Immature natural killer cell (primary cell): Measurements from ENCODE around the gene MCUB. TPM values are rescaled to one million over a fixed set of nuclear protein-coding genes. Genes with fewer than 3 reads are reported as not detected.

Experiments used
- DNase-seq, 3 donors: peaks; one replicate each; pipeline ENCODE4 v3.0.0; 2022; ENCODE audit warnings: mixed read lengths in 1 of 3
- H3K27ac Mint-ChIP-seq, 6 donors: one replicate each; pipeline ENCODE4 v1.8.0; 2020; ENCODE audit warnings: mixed read lengths in 6 of 6, mild to moderate bottlenecking in 5 of 6, inconsistent platforms in 4 of 6, moderate library complexity in 3 of 6
- H3K27me3 Mint-ChIP-seq, 3 donors: one replicate each; pipeline ENCODE4 v1.8.0; 2020 to 2021; ENCODE audit warnings: low read depth in 3 of 3, mild to moderate bottlenecking in 3 of 3, mixed read lengths in 3 of 3, moderate library complexity in 3 of 3, inconsistent platforms in 1 of 3
- H3K36me3 Mint-ChIP-seq, 3 donors: one replicate each; pipeline ENCODE4 v1.8.0; 2020; ENCODE audit warnings: mixed read lengths in 3 of 3, inconsistent platforms in 2 of 3, mild to moderate bottlenecking in 2 of 3
- H3K4me1 Mint-ChIP-seq, 2 donors: one replicate each; pipeline ENCODE4 v1.8.0; 2020; ENCODE audit warnings: inconsistent platforms in 2 of 2, mild to moderate bottlenecking in 2 of 2, mixed read lengths in 2 of 2, moderate library complexity in 1 of 2
- H3K4me3 Mint-ChIP-seq, 5 donors: one replicate each; pipeline ENCODE4 v1.8.0; 2020; ENCODE audit warnings: mild to moderate bottlenecking in 5 of 5, mixed read lengths in 5 of 5, inconsistent platforms in 3 of 5, moderate library complexity in 3 of 5
- H3K9me3 Mint-ChIP-seq, 6 donors: one replicate each; pipeline ENCODE4 v1.8.0; 2020; ENCODE audit warnings: mild to moderate bottlenecking in 6 of 6, mixed read lengths in 6 of 6, inconsistent platforms in 4 of 6, moderate library complexity in 3 of 6
- polyA plus RNA-seq, 3 donors: library from polyadenylated mRNA; unstranded; fragments of 300-500 nt; fragmentation: Illumina TruSeq; gene quantifications; one replicate each; pipeline ENCODE4 v1.2.3, GENCODE V29; 2021

Gene MCUB
- polyA plus RNA-seq, 3 donors from 2014 or later, result 50.9 to 94.2 (median 93.7) TPM

DNA sequence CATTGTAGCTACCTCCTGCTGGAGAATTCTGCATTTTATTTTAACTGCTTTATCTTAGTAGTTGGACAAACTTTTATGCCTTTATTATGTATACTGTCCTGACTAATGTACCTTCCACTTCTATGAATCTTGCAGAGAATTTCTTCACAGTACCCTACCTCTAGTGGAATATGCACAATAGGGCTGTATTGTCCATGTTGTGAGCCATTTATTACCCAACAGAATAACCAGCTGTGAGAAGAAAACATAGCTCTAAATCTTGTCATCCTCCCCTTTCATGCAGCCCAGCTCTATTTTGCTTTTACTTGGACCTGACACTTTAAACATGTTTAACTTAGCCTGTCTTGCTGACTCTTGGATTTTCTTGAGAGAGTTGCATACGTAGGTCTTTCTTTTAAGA is 56.2 kb downstream of the MCUB start:
- peaks cover 0 to 3% (median 0%) of the 10 kb centered on the region in 3 donors for H3K27me3 Mint-ChIP-seq
- no peaks in the 10 kb centered on the region for H3K9me3 Mint-ChIP-seq
- no peak overlapping the region for H3K27ac Mint-ChIP-seq
- no peak for DNase-seq
- H3K4me3 Mint-ChIP-seq, result no peak overlapping the region
- H3K4me1 Mint-ChIP-seq, result peaks cover 0 to 27% of the 10 kb centered on the region in 2 donors
- peaks cover 0 to 6% (median 5%) of the 10 kb centered on the region in 3 donors for H3K36me3 Mint-ChIP-seq

DNA sequence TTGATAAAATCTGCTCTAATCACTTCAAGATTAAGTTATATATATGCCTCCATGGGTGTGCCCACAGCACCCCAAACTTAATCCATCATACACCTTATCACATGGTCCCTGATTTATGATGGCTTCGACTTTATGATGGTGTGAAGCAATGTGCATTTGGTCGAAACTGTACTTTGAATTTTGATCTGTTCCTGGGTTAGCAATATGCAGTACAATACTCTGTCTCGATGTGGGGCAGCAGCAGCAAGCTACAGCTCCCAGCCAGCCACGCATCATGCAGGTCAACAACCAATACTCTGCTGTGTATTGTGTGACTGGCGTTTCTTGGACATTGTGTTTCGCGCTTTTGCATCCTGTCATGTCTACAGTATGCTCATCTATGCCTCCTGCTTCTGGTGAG is 62.6 kb downstream of the MCUB start:
- Mint-ChIP-seq H3K4me1 (peaks cover 0 to 14% of the 10 kb centered on the region in 2 donors), H3K4me3 (no peak overlapping the region), H3K27me3 (peaks cover 0 to 2% (median 0%) of the 10 kb centered on the region in 3 donors), H3K27ac (no peak overlapping the region), H3K9me3 (no peaks in the 10 kb centered on the region), H3K36me3 (peaks cover 0 to 13% (median 6%) of the 10 kb centered on the region in 3 donors)
- no peak for DNase-seq

DNA sequence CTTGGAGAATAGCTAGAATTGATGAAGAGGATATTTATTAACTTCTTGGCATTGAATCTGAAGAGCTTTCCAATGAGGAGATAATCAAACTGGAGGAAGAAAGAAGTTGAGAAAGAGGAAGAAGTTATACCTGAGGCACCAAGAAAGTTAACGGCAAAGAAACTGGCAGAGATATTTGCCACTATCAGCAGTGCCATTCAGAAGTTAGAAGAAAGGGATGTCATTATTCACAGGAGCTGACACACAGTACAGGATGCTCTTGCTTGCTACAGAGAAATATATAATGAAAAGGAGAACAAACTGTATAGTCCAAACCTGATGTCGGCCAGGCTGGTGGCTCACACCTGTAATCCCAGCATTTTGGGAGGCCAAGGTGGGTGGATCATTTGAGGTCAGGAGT is 64.5 kb downstream of the MCUB start:
- H3K4me1 Mint-ChIP-seq, result peaks cover 10 to 25% of the 10 kb centered on the region in 2 donors

DNA sequence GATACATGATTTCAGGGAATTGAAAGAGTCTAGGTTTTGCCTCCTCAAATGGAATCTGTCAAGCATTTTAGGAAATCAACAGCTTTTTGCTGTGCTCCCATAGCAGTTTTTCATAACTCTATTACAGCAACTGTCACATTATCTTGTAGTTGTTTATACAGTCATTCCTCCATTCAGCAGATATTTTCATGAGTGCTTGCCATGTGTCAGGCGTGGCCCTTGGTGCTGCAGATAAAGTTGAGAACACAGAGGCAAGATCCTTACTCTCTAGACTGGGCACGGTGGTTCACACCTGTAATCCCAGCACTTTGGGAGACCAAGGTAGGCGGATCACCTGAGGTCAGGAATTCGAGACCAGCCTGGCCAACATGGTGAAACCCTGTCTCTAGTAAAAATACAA is 67.3 kb downstream of the MCUB start:
- DNase-seq, result no peak
- Mint-ChIP-seq H3K4me1 (peaks cover 16 to 44% of the 10 kb centered on the region in 2 donors), H3K27ac (no peak overlapping the region), H3K4me3 (no peak overlapping the region), H3K9me3 (no peaks in the 10 kb centered on the region), H3K36me3 (peaks cover 0 to 13% (median 6%) of the 10 kb centered on the region in 3 donors), H3K27me3 (peaks cover 0 to 5% (median 0%) of the 10 kb centered on the region in 3 donors)

More for the DNA sequence above, 64.5 kb downstream of the MCUB start:
- peaks cover 0 to 13% (median 6%) of the 10 kb centered on the region in 3 donors for H3K36me3 Mint-ChIP-seq
- no peak overlapping the region for H3K27ac Mint-ChIP-seq
- H3K27me3 Mint-ChIP-seq, result peaks cover 0 to 5% (median 0%) of the 10 kb centered on the region in 3 donors
- DNase-seq, result no peak
- no peaks in the 10 kb centered on the region for H3K9me3 Mint-ChIP-seq
- H3K4me3 Mint-ChIP-seq, result no peak overlapping the region

DNA sequence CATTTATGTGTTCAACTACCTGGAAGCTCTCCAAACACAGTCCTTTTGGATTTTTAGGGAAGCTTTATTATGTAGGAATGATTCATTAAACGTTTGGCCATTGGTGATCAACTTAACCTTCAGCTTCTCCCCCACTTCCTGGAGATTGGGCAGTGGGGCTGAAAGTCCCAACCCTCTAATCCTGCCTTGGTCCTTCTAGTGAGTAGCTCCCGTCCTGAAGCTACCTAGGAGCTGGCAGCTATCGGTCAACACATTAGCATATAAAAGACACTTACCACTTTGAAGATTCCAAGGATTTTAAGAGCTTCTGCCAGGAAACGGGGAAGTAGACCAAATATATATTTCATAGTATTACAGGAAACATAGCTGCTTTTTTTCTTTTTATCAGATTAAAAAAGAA is 69.7 kb downstream of the MCUB start:
- Mint-ChIP-seq H3K27me3 (peaks cover 0 to 3% (median 0%) of the 10 kb centered on the region in 3 donors), H3K36me3 (peaks cover 0 to 3% (median 3%) of the 10 kb centered on the region in 3 donors), H3K27ac (no peak overlapping the region), H3K9me3 (no peaks in the 10 kb centered on the region), H3K4me1 (peaks cover 16 to 40% of the 10 kb centered on the region in 2 donors), H3K4me3 (no peak overlapping the region)
- no peak for DNase-seq

DNA sequence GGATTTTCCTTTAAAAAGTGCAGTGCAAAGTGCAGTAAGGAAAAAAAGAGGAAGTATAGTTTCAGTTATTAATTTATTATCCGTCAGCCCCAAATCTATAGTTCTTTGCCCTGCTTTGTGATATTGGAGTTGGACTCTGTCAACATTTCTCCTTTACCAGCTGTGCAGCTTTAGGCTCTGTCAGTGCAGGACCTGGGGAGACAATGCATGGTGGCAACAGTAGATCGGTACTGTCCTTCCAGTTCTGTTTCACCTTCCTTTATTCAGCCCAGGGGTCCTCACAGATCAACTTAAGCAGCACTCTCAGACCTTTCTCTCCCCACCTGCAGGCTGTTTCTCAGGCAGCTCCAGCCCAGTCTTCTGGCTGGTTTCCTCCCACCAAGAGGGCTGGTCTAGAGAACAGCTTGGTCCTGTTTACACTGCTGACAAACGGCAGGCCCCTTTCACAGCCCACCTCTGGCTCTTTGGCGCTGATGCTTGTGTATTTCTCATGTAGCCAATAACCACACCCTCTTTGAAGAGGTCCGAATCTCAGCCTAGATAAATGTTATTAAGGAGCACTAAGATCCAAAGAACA is 71.6 kb downstream of the MCUB start:
- Mint-ChIP-seq H3K4me3 (no peak overlapping the region), H3K27ac (peak overlapping the region in 4 of 6 donors; percentile 3 to 59 (median 14)), H3K4me1 (peaks cover 16 to 40% of the 10 kb centered on the region in 2 donors)

DNA sequence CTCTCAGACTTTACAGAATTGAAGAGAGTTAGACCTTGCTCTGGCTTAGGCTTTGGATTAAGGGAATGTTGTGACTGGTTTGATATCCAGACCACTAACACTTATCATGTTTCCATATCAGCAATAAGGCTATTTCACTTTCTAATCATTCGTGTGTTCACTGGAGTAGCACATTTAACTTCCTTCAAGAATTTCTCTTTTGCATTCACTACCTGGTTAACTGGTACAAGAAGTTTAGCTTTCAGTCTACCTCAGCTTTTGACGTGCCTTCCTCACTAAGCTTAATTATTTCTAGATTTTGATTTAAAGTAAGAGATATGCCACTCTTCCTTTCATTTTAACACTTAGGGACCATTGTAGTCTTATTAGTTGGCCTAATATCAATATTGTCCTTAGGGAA is 80.6 kb downstream of the MCUB start:
- no peaks in the 10 kb centered on the region for H3K27me3 Mint-ChIP-seq
- peak overlapping the region in 2 of 6 donors; percentile 15 to 46 for H3K27ac Mint-ChIP-seq
- no peak for DNase-seq
- H3K4me3 Mint-ChIP-seq, result no peak overlapping the region
- no peaks in the 10 kb centered on the region for H3K9me3 Mint-ChIP-seq
- H3K4me1 Mint-ChIP-seq, result peaks cover 0 to 5% of the 10 kb centered on the region in 2 donors
- H3K36me3 Mint-ChIP-seq, result peaks cover 0 to 10% (median 9%) of the 10 kb centered on the region in 3 donors

More for the DNA sequence above, 71.6 kb downstream of the MCUB start:
- no peak for DNase-seq
- Mint-ChIP-seq H3K36me3 (peaks cover 0 to 3% (median 0%) of the 10 kb centered on the region in 3 donors), H3K9me3 (no peaks in the 10 kb centered on the region), H3K27me3 (peaks cover 0 to 3% (median 0%) of the 10 kb centered on the region in 3 donors)

DNA sequence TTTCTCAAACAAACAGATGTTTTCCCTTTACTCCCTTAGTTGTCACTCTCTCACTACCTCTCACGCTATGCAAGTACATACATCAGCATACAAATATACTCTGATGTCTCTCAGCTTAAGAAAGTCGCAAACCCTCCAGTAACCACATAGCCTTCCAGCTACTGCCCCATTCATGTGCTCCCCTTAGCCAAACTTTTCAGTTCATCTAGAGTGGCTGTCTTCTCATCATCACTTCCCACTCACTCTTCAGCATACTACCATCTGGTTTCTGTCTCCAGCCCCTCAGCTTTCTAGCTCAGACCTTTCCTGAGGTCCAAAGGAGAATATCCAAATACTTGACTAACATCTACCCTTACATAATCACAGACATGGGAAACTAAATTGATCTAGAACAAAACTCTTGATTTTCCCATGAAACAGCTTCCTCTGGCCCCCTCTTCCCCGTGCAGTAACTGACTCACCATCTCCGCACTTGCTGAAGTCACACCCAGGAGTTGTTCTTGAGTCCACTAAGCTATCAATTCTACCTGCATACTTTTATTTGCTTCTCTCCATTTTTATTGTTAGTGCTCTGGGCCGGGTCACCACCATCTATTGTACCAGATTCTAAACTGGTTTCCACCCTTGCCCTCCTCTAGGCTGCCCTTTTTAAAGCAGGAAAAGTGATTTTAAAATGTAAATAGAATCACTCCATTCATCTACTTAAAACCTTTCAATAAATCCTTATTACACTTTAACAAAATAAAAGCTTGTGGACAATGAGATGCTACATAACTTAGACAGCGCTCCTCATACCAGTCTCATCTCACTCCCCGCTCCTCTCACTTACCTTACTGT is 86.0 kb downstream of the MCUB start:
- peaks cover 0 to 4% (median 4%) of the 10 kb centered on the region in 3 donors for H3K36me3 Mint-ChIP-seq
- H3K4me3 Mint-ChIP-seq, result no peak overlapping the region
- H3K27ac Mint-ChIP-seq, result no peak overlapping the region
- peaks cover 30 to 36% of the 10 kb centered on the region in 2 donors for H3K4me1 Mint-ChIP-seq
- H3K27me3 Mint-ChIP-seq, result peaks cover 0 to under 1% (median 0%) of the 10 kb centered on the region in 3 donors
- DNase-seq, result no peak
- H3K9me3 Mint-ChIP-seq, result peaks cover 0 to 4% (median 0%) of the 10 kb centered on the region in 6 donors

DNA sequence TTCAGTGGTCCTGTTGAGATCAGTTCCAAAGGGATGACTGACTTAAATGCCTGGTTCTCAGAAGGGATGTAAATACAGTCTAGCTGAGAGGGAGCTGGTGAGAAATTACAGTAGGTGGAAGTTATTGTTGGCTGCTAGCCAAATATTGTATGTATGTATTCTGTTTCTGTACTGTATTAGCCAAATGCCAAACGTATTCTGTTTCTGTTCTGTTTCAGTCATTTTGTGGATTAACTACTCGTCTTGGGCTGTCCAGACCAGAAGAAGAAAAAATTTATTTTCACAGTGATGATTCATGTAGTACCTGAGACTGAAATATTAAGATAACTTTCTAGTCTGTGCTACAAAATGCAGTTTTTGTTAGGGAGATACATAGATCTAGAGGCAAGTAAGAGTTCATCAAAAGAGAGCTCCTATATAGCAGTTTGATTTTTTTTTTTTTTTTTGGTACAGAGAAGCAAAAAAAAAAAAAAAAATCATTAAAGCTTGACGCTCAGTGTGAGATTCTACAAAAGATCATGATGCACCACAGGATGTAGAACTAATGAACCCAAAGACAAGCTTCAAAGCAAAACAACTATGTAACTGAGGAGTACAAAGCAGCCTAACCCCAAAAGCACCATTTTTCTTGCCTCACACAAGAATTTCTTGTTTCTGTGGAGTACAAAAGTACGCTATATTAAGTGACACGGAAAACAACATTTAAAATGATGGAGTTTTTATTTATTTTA is 88.4 kb downstream of the MCUB start:
- peaks cover 0 to 2% (median 0%) of the 10 kb centered on the region in 3 donors for H3K27me3 Mint-ChIP-seq
- peak overlapping the region in 4 of 5 donors; percentile 2 to 53 (median 38) for H3K4me3 Mint-ChIP-seq
- peaks cover 0 to 10% (median 4%) of the 10 kb centered on the region in 6 donors for H3K9me3 Mint-ChIP-seq
- peak in 2 of 3 donors; percentile 10 to 14 for DNase-seq
- H3K36me3 Mint-ChIP-seq, result peaks cover 10 to 11% (median 10%) of the 10 kb centered on the region in 3 donors
- H3K4me1 Mint-ChIP-seq, result peaks cover 30 to 38% of the 10 kb centered on the region in 2 donors
- peak overlapping the region in 5 of 6 donors; percentile 18 to 64 (median 46) for H3K27ac Mint-ChIP-seq

DNA sequence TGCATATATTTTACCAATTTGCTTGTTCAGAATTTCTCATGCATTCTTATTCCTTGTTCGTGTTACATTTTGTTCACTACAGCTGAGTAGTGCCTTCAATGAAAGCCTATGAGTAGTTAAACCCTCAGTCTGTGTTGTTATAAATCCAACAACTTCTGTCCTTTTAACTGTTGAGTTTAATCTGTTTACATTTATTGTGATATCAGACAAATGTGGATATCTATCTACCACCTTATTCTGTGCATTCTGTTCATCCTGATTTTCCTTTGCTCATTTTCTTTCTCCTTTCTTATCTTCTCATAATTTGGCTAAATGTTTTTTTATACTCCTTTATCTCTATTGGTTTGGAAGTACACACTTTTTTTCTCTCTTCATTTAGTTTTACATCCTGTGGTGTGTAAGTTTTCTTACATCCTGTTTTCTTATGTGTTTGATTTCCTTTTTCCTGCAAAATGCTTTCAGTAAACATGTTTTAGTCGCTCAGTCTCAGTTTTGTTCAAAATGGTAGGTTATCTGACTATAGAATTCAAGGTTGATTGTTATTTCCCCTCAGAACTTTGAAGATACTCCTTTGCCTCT is 89.0 kb downstream of the MCUB start:
- Mint-ChIP-seq H3K4me3 (peak overlapping the region in 4 of 5 donors; percentile 9 to 50 (median 40)), H3K36me3 (peaks cover 10 to 11% (median 10%) of the 10 kb centered on the region in 3 donors), H3K9me3 (peaks cover 0 to 10% (median 4%) of the 10 kb centered on the region in 6 donors), H3K4me1 (peaks cover 30 to 38% of the 10 kb centered on the region in 2 donors), H3K27ac (peak overlapping the region in 5 of 6 donors; percentile 2 to 69 (median 45)), H3K27me3 (peaks cover 0 to 2% (median 0%) of the 10 kb centered on the region in 3 donors)
- DNase-seq, result no peak

DNA sequence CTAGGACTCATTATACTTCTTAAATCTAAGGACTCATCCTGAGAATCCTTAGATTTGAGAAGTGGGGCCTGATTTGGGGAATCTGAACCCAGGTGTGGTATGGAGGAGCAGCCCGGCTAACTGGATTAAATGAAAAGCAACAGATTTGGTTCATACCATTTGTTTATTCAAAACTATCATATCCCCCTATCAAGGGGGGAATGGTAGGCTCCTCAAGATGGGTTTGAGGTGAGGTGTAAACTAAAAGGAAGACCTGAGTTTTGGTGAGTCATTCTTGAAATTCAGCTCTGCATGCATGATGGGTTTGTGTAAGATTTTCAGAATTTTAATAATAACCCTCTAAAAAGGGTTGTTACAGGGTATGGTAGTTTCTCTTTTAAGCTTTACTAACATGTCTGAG is 89.8 kb downstream of the MCUB start:
- no peak overlapping the region for H3K27ac Mint-ChIP-seq
- peaks cover 0 to 10% (median 4%) of the 10 kb centered on the region in 6 donors for H3K9me3 Mint-ChIP-seq
- no peak overlapping the region for H3K4me3 Mint-ChIP-seq

DNA sequence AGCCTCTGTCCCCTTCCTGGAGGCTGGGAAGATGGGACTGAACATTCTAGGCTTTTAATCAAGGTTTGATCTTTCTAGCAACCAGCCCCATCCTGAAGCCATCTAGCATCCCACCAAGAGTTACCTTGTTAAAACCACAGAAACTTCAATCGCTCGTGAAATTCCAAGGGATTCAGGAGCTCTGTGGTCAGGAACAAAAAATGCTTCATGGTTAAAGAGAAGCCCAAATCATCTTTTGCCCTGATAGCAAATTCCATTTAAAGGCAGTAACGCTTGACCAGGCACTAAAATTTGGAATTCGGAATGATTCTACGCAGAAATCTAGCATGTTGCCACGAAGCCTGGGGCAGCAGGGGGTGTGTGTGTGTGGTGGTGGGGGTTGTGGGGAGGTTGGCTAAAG is 95.3 kb downstream of the MCUB start:
- H3K4me3 Mint-ChIP-seq, result no peak overlapping the region
- H3K27ac Mint-ChIP-seq, result peak overlapping the region in 1 of 6 donors; percentile 12
- peaks cover 8 to 18% of the 10 kb centered on the region in 2 donors for H3K4me1 Mint-ChIP-seq
- peaks cover 0 to 2% (median 0%) of the 10 kb centered on the region in 3 donors for H3K27me3 Mint-ChIP-seq
- peaks cover 0 to 10% (median 3%) of the 10 kb centered on the region in 6 donors for H3K9me3 Mint-ChIP-seq
- H3K36me3 Mint-ChIP-seq, result peaks cover 6 to 10% (median 7%) of the 10 kb centered on the region in 3 donors
- DNase-seq, result no peak

More for the DNA sequence above, 89.8 kb downstream of the MCUB start:
- Mint-ChIP-seq H3K36me3 (peaks cover 10 to 11% (median 10%) of the 10 kb centered on the region in 3 donors), H3K27me3 (peaks cover 0 to 2% (median 0%) of the 10 kb centered on the region in 3 donors), H3K4me1 (peaks cover 30 to 38% of the 10 kb centered on the region in 2 donors)
- DNase-seq, result no peak

DNA sequence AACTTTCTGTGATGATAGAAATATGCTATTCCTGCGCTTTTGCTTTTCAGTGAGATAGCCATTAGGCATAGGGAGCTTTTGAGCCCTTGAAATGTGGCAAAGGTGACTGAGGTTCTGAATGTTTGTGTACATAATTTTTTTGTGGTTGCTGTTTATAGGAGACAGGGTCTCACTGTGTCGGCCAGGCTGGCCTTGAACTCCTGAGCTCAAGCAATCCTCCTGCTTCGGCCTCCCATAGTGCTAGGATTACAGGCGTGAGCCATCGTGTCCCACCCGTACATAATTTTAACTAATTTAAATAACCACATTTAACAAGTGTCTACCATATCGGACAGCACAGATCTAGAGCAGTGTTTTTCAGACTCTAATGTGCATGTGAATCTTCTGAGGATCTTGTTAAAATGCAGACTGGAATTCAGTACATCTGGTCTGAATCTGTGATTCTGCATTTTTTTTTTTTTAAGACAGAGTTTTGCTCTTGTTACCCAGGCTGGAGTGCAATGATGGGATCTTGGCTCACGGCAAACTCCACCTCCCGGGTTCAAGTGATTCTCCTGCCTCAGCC is 97.9 kb downstream of the MCUB start:
- Mint-ChIP-seq H3K4me1 (peaks cover 5 to 10% of the 10 kb centered on the region in 2 donors), H3K27me3 (no peaks in the 10 kb centered on the region), H3K4me3 (no peak overlapping the region), H3K27ac (no peak overlapping the region), H3K9me3 (peaks cover 0 to 1% (median 0%) of the 10 kb centered on the region in 6 donors), H3K36me3 (no peaks in the 10 kb centered on the region)
- no peak for DNase-seq
